Peyer's patch (tissue), 4 donors: ENCODE results near the gene C1QTNF9. TPM values are rescaled to one million over a fixed set of nuclear protein-coding genes. Genes with fewer than 3 reads are reported as not detected.
"Not testable (repeated sequence)": the region's sequence is repeated elsewhere in the genome, so short reads cannot be mapped to it uniquely, and the experiment has no call there.

Source experiments
- DNase-seq, 3 donors: peaks; one replicate each; pipeline ENCODE4 v3.0.0-alpha.2; 2017 to 2019
- H3K27ac ChIP-seq, 4 donors: fragments of 200-600 bp; sonication (generic); one replicate each; pipeline ENCODE4 v1.5.1; 2016 to 2019
- H3K27me3 ChIP-seq, 2 donors: fragments of 200-600 bp; sonication (generic); one replicate each; pipeline ENCODE4 v1.5.1; 2019
- H3K36me3 ChIP-seq, 3 donors: fragments of 200-600 bp; sonication (generic); one replicate each; pipeline ENCODE4 v1.5.1; 2016 to 2019
- H3K4me1 ChIP-seq, 4 donors: fragments of 200-600 bp; sonication (generic); one replicate each; pipeline ENCODE4 v1.5.1; 2016 to 2019
- H3K4me3 ChIP-seq, 4 donors: fragments of 200-600 bp; sonication (generic); 1 replicate in 3 of 4; 2 replicates in 1 of 4; pipeline ENCODE4 v1.5.1; 2016 to 2019; ENCODE audit warnings: mild to moderate bottlenecking in 1 of 4
- H3K9me3 ChIP-seq, 4 donors: fragments of 200-600 bp; sonication (generic); one replicate each; pipeline ENCODE4 v1.5.1; 2016 to 2019; ENCODE audit warnings: mild to moderate bottlenecking in 1 of 4
- CTCF ChIP-seq, 6 experiments: fragments of 450-650 bp in 4 of 6; fragments of 200-600 bp in 2 of 6; sonication (generic) in 1 of 6; IDR thresholded peaks; one replicate each; pipeline ENCODE4 v1.5.1; 2017 to 2019; ENCODE audit warnings: antibody characterized with exemption in 6 of 6, mild to moderate bottlenecking in 3 of 6, moderate library complexity in 1 of 6
- POLR2A ChIP-seq, 2 donors: fragments of 450-650 bp; IDR thresholded peaks; one replicate each; pipeline ENCODE4 v1.5.1; 2017; ENCODE audit warnings: antibody characterized with exemption in 2 of 2, mild to moderate bottlenecking in 2 of 2, moderate library complexity in 2 of 2
- total RNA-seq, 4 donors: library from RNA; depleted of rRNA; stranded (reverse); fragments of >200 nt; gene quantifications; one replicate each; pipeline ENCODE4 v1.1.0, GENCODE V29; 2016

The C1QTNF9 gene
- total RNA-seq, 4 donors from 2014 or later, result 0.40 TPM; not detected in 3

DNA sequence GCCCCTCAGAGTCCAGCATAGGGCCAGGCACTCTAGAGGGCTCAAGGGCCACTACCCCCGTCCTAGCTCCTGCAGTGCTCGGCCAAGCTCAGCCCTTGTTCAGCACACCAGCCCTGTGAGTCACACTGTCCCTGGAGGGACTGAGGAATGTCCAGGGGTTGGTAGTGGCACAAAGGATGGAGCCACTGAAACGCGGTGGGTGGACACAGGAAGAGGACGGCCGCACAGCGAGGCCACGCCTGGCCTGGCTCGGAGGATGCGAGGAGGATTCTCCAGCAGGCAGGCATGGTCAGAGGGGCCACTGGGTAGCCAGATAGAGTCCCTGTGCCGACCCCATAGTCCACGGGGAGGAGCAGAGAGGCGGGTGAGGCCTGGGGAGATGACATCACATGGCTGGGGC lies 45.7 kb downstream of the C1QTNF9 start:
- Histone ChIP-seq H3K36me3 (no peaks in the 10 kb centered on the region), H3K27me3 (no peaks in the 10 kb centered on the region), H3K4me1 (no peaks in the 10 kb centered on the region), H3K27ac (no peak overlapping the region), H3K4me3 (no peak overlapping the region), H3K9me3 (no peaks in the 10 kb centered on the region)
- no peak for TF ChIP-seq POLR2A (IDR thresholded peaks at IDR 0.05)
- no peak for TF ChIP-seq CTCF (IDR thresholded peaks at IDR 0.05)
- no peak for DNase-seq

- no peak for DNase-seq
- Histone ChIP-seq H3K27me3 (no peaks in the 10 kb centered on the region), H3K9me3 (no peaks in the 10 kb centered on the region), H3K4me1 (no peaks in the 10 kb centered on the region), H3K4me3 (no peak overlapping the region), H3K36me3 (no peaks in the 10 kb centered on the region), H3K27ac (no peak overlapping the region)
- no peak for TF ChIP-seq POLR2A (IDR thresholded peaks at IDR 0.05)
- TF ChIP-seq CTCF (IDR thresholded peaks at IDR 0.05), result no peak
These were observed 46.9 kb downstream of the C1QTNF9 start for GRCh38 chr13:24356270-24356669.

DNA sequence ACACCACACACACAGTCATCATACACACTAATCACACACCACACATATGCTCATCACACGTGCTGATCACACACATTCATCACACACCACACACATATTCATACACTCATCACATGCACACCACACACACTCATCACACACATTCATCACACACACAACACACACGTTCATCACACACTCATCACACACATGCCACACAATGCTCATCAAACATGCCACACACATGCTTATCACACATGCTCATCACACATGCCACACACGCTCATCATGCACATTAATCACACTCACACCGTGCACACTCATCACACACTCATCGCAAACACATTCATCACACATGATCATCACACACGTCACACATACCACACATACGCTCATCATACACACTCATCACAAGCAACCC lies 47.5 kb downstream of the C1QTNF9 start:
- Histone ChIP-seq H3K4me1 (no peaks in the 10 kb centered on the region), H3K27me3 (no peaks in the 10 kb centered on the region), H3K4me3 (no peak overlapping the region), H3K9me3 (no peaks in the 10 kb centered on the region), H3K36me3 (no peaks in the 10 kb centered on the region), H3K27ac (no peak overlapping the region)
- no peak for TF ChIP-seq POLR2A (IDR thresholded peaks at IDR 0.05)
- TF ChIP-seq CTCF (IDR thresholded peaks at IDR 0.05), result no peak
- DNase-seq, result no peak

- no peak overlapping the region for H3K27ac ChIP-seq
- H3K9me3 ChIP-seq, result no peaks in the 10 kb centered on the region
- no peaks in the 10 kb centered on the region for H3K4me1 ChIP-seq
- no peaks in the 10 kb centered on the region for H3K36me3 ChIP-seq
- no peaks in the 10 kb centered on the region for H3K27me3 ChIP-seq
- DNase-seq, result no peak
- H3K4me3 ChIP-seq, result no peak overlapping the region
- TF ChIP-seq CTCF (IDR thresholded peaks at IDR 0.05), result no peak
- no peak for TF ChIP-seq POLR2A (IDR thresholded peaks at IDR 0.05)
These were observed 48.4 kb downstream of the C1QTNF9 start for GRCh38 chr13:24357756-24358155.

DNA sequence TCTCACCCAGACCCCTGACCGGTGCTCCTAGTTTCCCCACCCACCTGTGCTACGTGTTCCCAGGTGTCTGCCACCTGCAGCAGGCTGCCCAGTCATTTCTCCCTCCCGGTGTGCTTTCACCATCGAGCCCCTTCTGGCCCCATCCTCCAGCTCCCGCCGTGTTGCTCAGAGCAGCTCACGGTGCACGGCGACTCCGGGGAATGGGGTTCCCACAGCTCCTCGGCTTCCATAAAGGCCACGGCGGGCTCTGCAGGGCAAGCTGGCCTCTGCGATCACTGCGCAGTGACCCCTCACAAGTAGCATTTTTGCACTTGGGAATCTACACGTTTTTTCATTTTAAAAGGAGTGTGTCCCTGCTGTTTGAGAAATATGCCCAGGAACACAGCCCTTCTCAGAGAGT lies 49.5 kb downstream of the C1QTNF9 start:
- H3K27ac ChIP-seq, H3K27me3 ChIP-seq, H3K4me3 ChIP-seq, DNase-seq, H3K4me1 ChIP-seq, H3K9me3 ChIP-seq, H3K36me3 ChIP-seq: not testable (repeated sequence)

DNA sequence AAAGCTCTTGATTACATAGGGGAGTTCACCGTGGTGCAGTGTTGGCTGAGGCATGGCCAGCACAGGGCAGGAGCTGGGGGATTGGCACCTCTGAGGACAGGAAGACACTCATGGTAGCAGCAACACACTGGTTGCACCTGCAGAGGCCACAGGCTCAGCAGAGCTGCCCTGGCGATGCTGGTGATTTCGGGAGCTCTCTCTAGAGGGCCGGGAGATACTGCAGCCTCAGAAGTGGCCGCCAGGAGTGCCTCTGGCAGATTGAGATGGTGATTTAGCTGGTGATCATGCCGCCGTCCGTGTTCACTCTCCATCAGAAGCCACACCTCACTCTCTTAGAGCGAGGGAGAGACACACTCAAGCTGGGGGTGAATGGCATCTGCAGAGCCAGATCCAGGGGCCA lies 49.9 kb downstream of the C1QTNF9 start:
- not testable (repeated sequence) for H3K9me3 ChIP-seq, H3K36me3 ChIP-seq, H3K4me1 ChIP-seq, H3K27ac ChIP-seq, H3K4me3 ChIP-seq, DNase-seq, H3K27me3 ChIP-seq

GRCh38 chr13:24360106-24360505 lies 50.7 kb downstream of the C1QTNF9 start:
- DNase-seq, result no peak
- Histone ChIP-seq H3K9me3 (no peaks in the 10 kb centered on the region), H3K36me3 (no peaks in the 10 kb centered on the region), H3K27ac (no peak overlapping the region), H3K27me3 (no peaks in the 10 kb centered on the region), H3K4me3 (no peak overlapping the region), H3K4me1 (no peaks in the 10 kb centered on the region)
- no peak for TF ChIP-seq CTCF (IDR thresholded peaks at IDR 0.05)
- no peak for TF ChIP-seq POLR2A (IDR thresholded peaks at IDR 0.05)
